ENCODE data around the gene TLL1.

Gene TLL1

GRCh38 chr4:166146806-166147540, 273.9 kb downstream of the TLL1 start:
- Histone ChIP-seq H3K4me3 (ENCODE audit: low read depth in 1 of 2, low read length in 2 of 2) (no peak overlapping the region), H3K4me1 (ENCODE audit: insufficient read depth, low read length) (no peaks in the 10 kb centered on the region), H4K20me1 (ENCODE audit: insufficient read depth, low read length) (no peaks in the 10 kb centered on the region), H3K79me2 (ENCODE audit: insufficient read depth, low read length) (no peaks in the 10 kb centered on the region), H3K9ac (ENCODE audit: low read depth, low read length) (no peak overlapping the region), H2AFZ (ENCODE audit: low read depth, low read length) (no peak overlapping the region), H3K27me3 (ENCODE audit: insufficient read depth, low read length, poor library complexity) (no peaks in the 10 kb centered on the region), H3K4me2 (ENCODE audit: insufficient read depth, low read length) (no peak overlapping the region), H3K27ac (ENCODE audit: low read length) (no peak overlapping the region), H3K36me3 (ENCODE audit: insufficient read depth, low read length) (no peaks in the 10 kb centered on the region), H3K9me3 (ENCODE audit: insufficient read depth, low read length, severe bottlenecking) (no peaks in the 10 kb centered on the region)
- no peak for ATAC-seq (ENCODE audit: insufficient read depth, low read depth)
- no peak for TF ChIP-seq EZH2 (IDR thresholded peaks at IDR 0.05; ENCODE audit: borderline replicate concordance, low read depth, low read length, severe bottlenecking)
- no peak for TF ChIP-seq CTCF (IDR thresholded peaks at IDR 0.05; ENCODE audit: borderline replicate concordance, extremely low read depth, low read length, poor library complexity, severe bottlenecking)
- no peak for DNase-seq
